OCI-M1 (cell line): ENCODE results near the gene R3HCC1L.

Experiments
- DNase-seq: peaks from one replicate; lab custom pipeline; 2025; lab: John Stamatoyannopoulos, UW

Gene R3HCC1L

GRCh38 chr10:98260350-98260749 lies 125.9 kb downstream of the R3HCC1L start:
- no peak for DNase-seq

- no peak for DNase-seq
These were observed 126.3 kb downstream of the R3HCC1L start for GRCh38 chr10:98260752-98261151.

GRCh38 chr10:98261436-98262277 lies 127.2 kb downstream of the R3HCC1L start:
- no peak for DNase-seq

GRCh38 chr10:98262571-98262970 lies 128.1 kb downstream of the R3HCC1L start:
- peak; percentile 40 for DNase-seq

- no peak for DNase-seq
These were observed 128.6 kb downstream of the R3HCC1L start for GRCh38 chr10:98263088-98263487.

GRCh38 chr10:98264378-98265065 lies 130.1 kb downstream of the R3HCC1L start:
- no peak for DNase-seq

GRCh38 chr10:98265403-98266378 lies 131.2 kb downstream of the R3HCC1L start:
- no peak for DNase-seq

GRCh38 chr10:98266647-98267046 lies 132.2 kb downstream of the R3HCC1L start:
- no peak for DNase-seq

- DNase-seq: no peak
These were observed 132.8 kb downstream of the R3HCC1L start for GRCh38 chr10:98267069-98267893.

GRCh38 chr10:98267894-98268693 lies 133.6 kb downstream of the R3HCC1L start, which contains the start of gene LOXL4:
Gene LOXL4 (minus strand): TSS chr10:98268194. CDS start chr10:98263019, 5,175 bp downstream.
- no peak for DNase-seq

- no peak for DNase-seq
These were observed 134.4 kb downstream of the R3HCC1L start for GRCh38 chr10:98268694-98269431.

- no peak for DNase-seq
These were observed 135.0 kb downstream of the R3HCC1L start for GRCh38 chr10:98269435-98269912.

- DNase-seq: no peak
These were observed 135.8 kb downstream of the R3HCC1L start for GRCh38 chr10:98270073-98270740.

GRCh38 chr10:98270786-98271185 lies 136.3 kb downstream of the R3HCC1L start:
- no peak for DNase-seq

- no peak for DNase-seq
These were observed 137.8 kb downstream of the R3HCC1L start for GRCh38 chr10:98272245-98272644.

- no peak for DNase-seq
These were observed 138.2 kb downstream of the R3HCC1L start for GRCh38 chr10:98272656-98273055.

GRCh38 chr10:98273057-98273850 lies 138.8 kb downstream of the R3HCC1L start:
- DNase-seq: no peak

- no peak for DNase-seq
These were observed 140.1 kb downstream of the R3HCC1L start for GRCh38 chr10:98274562-98274961.
